Thoracic aorta (tissue), 2 donors: ENCODE data around the gene RTTN. TPM values are rescaled to one million over a fixed set of nuclear protein-coding genes. Genes with fewer than 3 reads are reported as not detected.

Experiments
- ATAC-seq: fragments of 150-250 bp; one replicate; pipeline ENCODE4 v1.8.0; 2017; ENCODE audit warnings: low read depth; ENCODE audit not compliant: insufficient number of reproducible peaks, low FRiP score
- DNase-seq: peaks from one replicate; pipeline ENCODE4 v3.0.0-alpha.2; 2020; ENCODE audit warnings: low spot score
- H3K27ac ChIP-seq, 2 donors: fragments of 200-600 bp; sonication (generic); 1 replicate in 1 of 2; 2 replicates in 1 of 2; pipeline ENCODE4 v1.5.1; 2016; ENCODE audit warnings: mild to moderate bottlenecking in 2 of 2, moderate library complexity in 2 of 2
- H3K27me3 ChIP-seq: fragments of 200-600 bp; sonication (generic); replicated peaks from 2 replicates; pipeline ENCODE4 v1.6.0; 2016; ENCODE audit warnings: mild to moderate bottlenecking; ENCODE audit not compliant: insufficient read depth
- H3K36me3 ChIP-seq: fragments of 200-600 bp; sonication (generic); one replicate; pipeline ENCODE4 v1.5.1; 2016
- H3K4me1 ChIP-seq, 2 donors: fragments of 200-600 bp; sonication (generic); 1 replicate in 1 of 2; 2 replicates in 1 of 2; pipeline versions ENCODE4 v1.5.1 to v1.6.0; 2016; ENCODE audit warnings: low read depth in 2 of 2, mild to moderate bottlenecking in 1 of 2; ENCODE audit not compliant: control insufficient read depth in 1 of 2
- H3K4me3 ChIP-seq: fragments of 200-600 bp; sonication (generic); 2 replicates; pipeline ENCODE4 v1.5.1; 2016; ENCODE audit warnings: mild to moderate bottlenecking
- H3K9me3 ChIP-seq: fragments of 200-600 bp; sonication (generic); 2 replicates; pipeline ENCODE4 v1.5.1; 2016
- CTCF ChIP-seq: fragments of 200-600 bp; sonication (generic); IDR thresholded peaks from one replicate; pipeline ENCODE4 v1.5.1; 2019; ENCODE audit warnings: antibody characterized with exemption
- total RNA-seq, 2 donors: library from RNA; depleted of rRNA; stranded (reverse); fragments of >200 nt; gene quantifications; one replicate each; pipeline versions ENCODE4 v1.1.0 to v1.2.3, GENCODE V29; 2016

Gene RTTN
- total RNA-seq, 2 donors from 2014 or later = 13.1 to 20.7 TPM

DNA sequence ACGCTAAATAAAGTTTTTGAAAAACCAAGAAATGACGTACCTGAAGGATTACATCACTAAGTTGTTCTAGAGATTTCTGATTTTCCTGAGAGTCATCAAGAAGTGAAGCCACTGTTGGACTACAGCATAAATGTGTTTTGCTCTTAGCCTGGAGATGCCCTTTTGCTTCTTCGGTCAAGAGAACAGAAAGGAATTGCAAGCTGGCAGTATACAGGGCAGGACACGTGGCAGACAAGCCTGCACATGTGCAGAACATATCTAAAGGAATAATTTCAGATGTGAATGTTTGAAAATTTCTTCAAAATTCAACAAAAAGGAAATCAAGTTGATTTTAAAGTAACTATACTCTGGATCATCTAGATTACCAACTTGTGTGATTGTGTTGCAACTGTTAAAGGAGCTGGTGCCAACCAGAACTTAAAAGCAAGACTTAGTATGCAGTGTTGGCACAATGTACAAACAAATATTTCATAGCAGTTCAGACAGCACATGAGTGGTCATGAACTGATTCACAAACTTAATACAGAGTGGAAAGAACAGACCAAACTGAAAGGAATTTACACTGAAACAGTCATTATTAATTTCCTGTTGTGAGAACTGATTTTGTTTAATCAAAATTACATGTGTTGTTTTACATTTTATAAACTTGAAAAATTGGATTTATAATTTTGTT is 157.4 kb downstream of the RTTN start:
- no peak for TF ChIP-seq CTCF
- no peak for ATAC-seq
- H3K27ac ChIP-seq = peak overlapping the region in 1 of 2 donors; percentile 27
- no peaks in the 10 kb centered on the region for H3K9me3 ChIP-seq
- peaks cover 24 to 26% of the 10 kb centered on the region in 2 donors for H3K4me1 ChIP-seq
- DNase-seq = no peak
- no peak overlapping the region for H3K4me3 ChIP-seq
- H3K27me3 ChIP-seq = no peaks in the 10 kb centered on the region
- H3K36me3 ChIP-seq = no peaks in the 10 kb centered on the region

DNA sequence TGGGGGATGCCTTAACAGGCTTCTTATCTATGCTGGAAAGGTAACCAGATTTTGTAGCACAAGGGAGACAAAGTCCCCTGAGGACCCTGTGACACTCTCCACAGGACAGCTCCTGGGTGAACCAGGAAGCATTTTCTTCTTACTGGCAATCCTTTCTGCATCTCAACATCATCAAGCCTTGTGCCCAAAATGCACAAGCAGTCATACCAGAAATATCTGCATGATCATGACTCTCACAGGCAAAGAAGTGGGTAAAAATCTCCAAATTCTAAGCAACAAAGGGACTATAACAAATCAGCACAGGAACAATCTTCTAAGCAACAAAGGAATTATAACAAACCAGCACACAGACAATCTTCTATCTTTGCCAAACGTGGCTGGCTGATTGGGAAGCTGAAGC is 158.7 kb downstream of the RTTN start:
- H3K36me3 ChIP-seq = no peaks in the 10 kb centered on the region
- no peaks in the 10 kb centered on the region for H3K9me3 ChIP-seq
- DNase-seq (no peak), ATAC-seq (no peak)
- peak overlapping the region in 1 of 2 donors; percentile 13 for H3K27ac ChIP-seq
- no peak overlapping the region for H3K4me3 ChIP-seq
- H3K4me1 ChIP-seq = peaks cover 24 to 26% of the 10 kb centered on the region in 2 donors
- no peak for TF ChIP-seq CTCF
- H3K27me3 ChIP-seq = no peaks in the 10 kb centered on the region

DNA sequence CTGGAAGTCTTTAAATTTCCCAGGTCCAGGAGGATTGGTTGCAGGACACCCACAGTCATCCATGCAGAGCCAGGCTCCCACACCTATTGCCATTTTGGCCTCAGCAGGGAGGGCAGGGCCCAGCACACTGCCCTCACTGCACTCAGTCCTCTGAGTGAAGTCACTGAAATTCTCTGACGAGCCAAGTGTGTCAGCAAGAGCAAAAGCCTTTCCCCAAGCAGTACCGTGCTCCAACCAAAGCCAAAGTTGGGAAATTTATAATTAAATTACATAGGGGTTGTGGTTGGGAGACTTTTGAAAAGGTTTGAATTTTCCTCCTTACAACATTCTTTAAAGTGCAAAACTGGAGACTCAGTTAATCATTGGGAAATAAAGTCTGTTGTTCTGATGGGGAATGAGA is 159.3 kb downstream of the RTTN start:
- no peak for TF ChIP-seq CTCF
- no peaks in the 10 kb centered on the region for H3K9me3 ChIP-seq
- DNase-seq (no peak), ATAC-seq (peak; percentile 65)
- no peaks in the 10 kb centered on the region for H3K27me3 ChIP-seq
- H3K27ac ChIP-seq = peak overlapping the region in 1 of 2 donors; percentile 13
- no peak overlapping the region for H3K4me3 ChIP-seq
- peaks cover 24 to 26% of the 10 kb centered on the region in 2 donors for H3K4me1 ChIP-seq
- no peaks in the 10 kb centered on the region for H3K36me3 ChIP-seq

GRCh38 chr18:70044632-70045031 is 160.9 kb downstream of the RTTN start:
- DNase-seq = no peak
- peak; percentile 54 for ATAC-seq
- no peak for TF ChIP-seq CTCF
- Histone ChIP-seq H3K36me3 (no peaks in the 10 kb centered on the region), H3K4me1 (peaks cover 26 to 27% of the 10 kb centered on the region in 2 donors), H3K4me3 (no peak overlapping the region), H3K27ac (no peak overlapping the region), H3K27me3 (no peaks in the 10 kb centered on the region), H3K9me3 (no peaks in the 10 kb centered on the region)

GRCh38 chr18:70041459-70042050 is 163.9 kb downstream of the RTTN start:
- Histone ChIP-seq H3K9me3 (no peaks in the 10 kb centered on the region), H3K4me3 (no peak overlapping the region), H3K27me3 (no peaks in the 10 kb centered on the region), H3K27ac (no peak overlapping the region), H3K4me1 (peaks cover 17 to 22% of the 10 kb centered on the region in 2 donors), H3K36me3 (no peaks in the 10 kb centered on the region)
- ATAC-seq = no peak
- DNase-seq = no peak
- no peak for TF ChIP-seq CTCF
